ENCODE data around the gene CSK. TPM values are rescaled to one million over a fixed set of nuclear protein-coding genes. Genes with fewer than 3 reads are reported as not detected.

The CSK gene
- polyA plus RNA-seq, 3 donors, result 46.0 to 55.1 (median 47.9) TPM

DNA sequence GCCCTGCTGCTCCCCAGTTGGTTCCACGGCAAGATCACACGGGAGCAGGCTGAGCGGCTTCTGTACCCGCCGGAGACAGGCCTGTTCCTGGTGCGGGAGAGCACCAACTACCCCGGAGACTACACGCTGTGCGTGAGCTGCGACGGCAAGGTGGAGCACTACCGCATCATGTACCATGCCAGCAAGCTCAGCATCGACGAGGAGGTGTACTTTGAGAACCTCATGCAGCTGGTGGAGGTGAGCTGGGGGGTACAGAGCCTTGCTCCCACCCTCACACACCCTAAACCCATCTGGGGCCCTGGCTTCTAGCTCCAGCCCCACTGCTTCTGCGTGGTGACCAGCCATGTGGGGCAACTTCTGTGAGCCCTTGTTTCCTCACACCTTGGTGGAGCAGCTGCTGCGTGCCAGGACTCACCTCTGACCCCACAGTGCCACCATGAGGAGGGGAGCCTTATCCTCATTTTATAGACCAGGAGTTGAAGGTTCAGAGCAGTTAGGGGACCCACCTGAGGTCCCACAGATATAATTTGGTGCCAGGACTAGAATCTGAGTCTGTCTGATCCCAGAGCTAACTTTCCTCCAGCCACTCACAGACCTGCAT, 17.5 kb downstream of the CSK start:
- no peak for DNase-seq

GRCh38 chr15:74799856-74800558, 18.1 kb downstream of the CSK start:
- DNase-seq, result no peak

- no peak for DNase-seq
Observed at GRCh38 chr15:74800559-74801094, 18.7 kb downstream of the CSK start.

- no peak for DNase-seq
Observed at GRCh38 chr15:74801311-74801997, 19.6 kb downstream of the CSK start.

DNA sequence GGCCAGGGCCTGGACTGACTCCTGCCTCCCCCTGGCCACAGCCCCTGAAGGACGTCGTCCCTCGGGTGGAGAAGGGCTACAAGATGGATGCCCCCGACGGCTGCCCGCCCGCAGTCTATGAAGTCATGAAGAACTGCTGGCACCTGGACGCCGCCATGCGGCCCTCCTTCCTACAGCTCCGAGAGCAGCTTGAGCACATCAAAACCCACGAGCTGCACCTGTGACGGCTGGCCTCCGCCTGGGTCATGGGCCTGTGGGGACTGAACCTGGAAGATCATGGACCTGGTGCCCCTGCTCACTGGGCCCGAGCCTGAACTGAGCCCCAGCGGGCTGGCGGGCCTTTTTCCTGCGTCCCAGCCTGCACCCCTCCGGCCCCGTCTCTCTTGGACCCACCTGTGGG, 20.4 kb downstream of the CSK start:
- no peak for DNase-seq

- DNase-seq, result no peak
Observed at GRCh38 chr15:74802862-74803447, 21.1 kb downstream of the CSK start.

DNA sequence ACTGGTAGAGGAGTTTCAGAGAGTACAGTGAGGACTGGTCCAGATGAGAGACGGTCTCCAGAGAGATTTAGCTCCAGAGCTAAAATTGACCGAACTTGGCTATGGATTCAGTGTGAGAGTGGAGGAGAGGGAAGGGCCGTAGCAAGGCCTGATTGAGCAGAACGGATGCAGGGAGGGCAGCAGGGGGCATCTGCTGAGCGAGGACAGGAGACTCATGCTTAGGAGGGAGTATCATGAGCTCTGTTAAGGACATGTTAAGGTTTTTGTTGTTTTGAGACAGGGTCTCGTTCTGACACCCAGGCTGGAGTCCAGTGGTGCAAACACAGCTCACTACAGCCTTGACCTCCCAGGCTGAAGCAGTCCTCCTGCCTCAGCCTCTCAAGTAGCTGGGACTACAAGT, 23.1 kb downstream of the CSK start:
- no peak for DNase-seq

DNA sequence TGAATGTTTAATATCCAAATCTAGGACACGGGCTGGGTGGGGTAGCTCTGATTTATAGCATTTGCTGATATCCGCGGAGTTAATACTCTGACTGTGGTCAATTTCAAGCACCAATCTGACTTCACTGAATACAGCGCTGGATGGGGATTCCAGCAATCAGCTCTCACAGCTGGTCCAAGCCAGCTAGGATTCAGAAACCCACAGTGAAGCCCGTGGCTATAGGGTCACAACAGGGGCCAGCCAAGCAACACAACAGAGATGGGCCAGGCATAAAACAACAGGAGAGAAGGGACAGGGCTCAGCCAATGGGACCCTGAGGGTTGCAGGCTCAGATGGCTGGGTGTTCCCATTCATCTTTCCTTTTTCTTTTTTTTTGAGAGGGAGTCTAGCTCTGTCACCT, 25.4 kb downstream of the CSK start:
- DNase-seq, result no peak

DNA sequence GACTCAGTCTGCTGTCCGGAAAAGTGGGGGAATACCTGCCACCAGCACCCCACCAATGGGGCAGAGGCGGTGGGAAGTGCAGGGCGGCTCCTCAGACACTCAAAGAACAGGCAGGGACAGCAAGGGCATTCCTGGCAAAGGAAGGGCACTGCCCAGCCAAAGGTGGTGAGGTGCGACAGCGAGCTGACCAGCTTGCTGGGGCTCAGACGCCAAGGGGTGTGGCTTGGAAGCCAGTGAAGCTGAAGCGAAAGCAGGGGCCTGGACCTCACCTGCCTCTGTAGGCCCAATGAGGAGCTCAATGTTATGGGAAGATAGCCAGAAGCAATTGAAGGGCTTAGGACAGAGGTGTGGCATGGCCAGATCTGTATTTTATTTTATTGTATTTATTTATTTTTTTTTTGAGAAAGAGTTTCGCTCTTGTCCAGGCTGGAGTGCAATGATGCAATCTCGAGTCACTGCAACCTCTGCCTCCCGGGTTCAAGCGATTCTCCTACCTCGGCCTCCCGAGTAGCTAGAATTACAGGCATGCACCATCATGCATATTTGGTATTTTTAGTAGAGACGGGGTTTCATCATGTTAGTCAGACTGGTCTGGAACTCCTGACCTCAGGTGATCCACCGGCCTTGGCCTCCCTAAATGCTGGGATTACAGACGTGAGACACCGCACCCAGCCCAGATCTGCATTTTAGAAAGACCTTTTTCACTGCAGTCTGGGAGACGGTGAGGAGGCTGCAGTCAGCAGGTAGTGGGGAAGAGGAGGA, 26.4 kb downstream of the CSK start:
- no peak for DNase-seq

GRCh38 chr15:74808840-74809229, 27.0 kb downstream of the CSK start:
- no peak for DNase-seq

DNA sequence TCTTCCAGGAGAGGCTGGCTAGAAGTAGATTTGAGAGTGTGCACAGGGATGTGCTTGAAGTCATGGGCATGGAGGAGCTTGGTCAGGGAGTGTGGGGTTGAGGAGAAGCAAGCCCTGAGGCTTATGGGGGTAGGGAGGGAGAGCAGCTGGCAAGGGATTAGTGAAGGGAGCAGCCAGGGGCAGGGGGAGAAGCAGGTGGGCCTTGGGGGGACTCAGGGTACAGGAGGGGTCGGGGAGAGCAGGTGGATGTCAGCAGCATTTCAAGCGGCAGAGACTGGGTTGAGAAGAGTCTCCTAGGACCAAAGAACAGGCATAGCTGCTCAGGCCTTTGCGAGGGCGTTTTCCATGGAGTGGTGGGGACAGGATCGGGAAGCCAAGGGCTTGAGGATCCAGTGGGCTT, 27.4 kb downstream of the CSK start:
- no peak for DNase-seq

GRCh38 chr15:74809956-74810355, 28.1 kb downstream of the CSK start:
- DNase-seq, result no peak

DNA sequence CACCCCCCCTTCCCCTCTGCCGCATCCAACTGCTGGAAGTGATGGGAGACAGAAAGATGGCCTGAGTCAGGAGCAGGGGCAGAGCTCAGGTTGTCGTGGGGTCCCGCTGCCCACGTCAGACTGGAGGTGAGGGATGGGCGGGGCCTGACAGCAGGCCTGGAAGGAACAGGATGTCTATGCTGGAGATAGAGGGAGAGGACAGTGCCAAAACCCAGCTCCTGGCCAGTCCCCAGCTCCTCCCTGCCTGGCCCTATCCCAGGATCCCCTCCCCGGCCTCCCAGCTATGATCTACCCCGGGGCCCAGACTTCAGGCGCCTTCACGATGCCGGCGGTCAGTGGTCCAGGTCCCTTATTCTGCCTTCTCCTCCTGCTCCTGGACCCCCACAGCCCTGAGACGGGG, 30.7 kb downstream of the CSK start, which contains the start of gene LMAN1L:
TSS of gene LMAN1L (plus strand) at position 303 of the 400 bp plus-strand sequence. CDS start at position 323, 20 bp downstream.
- no peak for DNase-seq

GRCh38 chr15:74815121-74815934, 33.4 kb downstream of the CSK start:
- no peak for DNase-seq

DNA sequence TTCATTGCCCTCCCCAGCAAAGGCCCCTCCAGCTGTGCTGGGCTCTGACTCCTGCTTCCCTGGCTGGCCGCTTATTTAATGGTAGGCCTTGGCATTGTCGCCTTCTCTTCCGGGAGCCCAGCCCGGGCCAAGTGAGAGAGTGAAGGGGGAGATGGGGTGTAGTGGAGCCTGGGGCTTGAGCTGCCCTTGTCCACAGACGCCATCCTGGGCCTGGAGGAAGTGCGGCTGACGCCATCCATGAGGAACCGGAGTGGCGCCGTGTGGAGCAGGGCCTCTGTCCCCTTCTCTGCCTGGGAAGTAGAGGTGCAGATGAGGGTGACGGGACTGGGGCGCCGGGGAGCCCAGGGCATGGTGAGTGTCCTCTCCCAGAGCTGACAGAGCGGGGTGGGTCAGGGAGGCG, 34.1 kb downstream of the CSK start:
- DNase-seq, result no peak

DNA sequence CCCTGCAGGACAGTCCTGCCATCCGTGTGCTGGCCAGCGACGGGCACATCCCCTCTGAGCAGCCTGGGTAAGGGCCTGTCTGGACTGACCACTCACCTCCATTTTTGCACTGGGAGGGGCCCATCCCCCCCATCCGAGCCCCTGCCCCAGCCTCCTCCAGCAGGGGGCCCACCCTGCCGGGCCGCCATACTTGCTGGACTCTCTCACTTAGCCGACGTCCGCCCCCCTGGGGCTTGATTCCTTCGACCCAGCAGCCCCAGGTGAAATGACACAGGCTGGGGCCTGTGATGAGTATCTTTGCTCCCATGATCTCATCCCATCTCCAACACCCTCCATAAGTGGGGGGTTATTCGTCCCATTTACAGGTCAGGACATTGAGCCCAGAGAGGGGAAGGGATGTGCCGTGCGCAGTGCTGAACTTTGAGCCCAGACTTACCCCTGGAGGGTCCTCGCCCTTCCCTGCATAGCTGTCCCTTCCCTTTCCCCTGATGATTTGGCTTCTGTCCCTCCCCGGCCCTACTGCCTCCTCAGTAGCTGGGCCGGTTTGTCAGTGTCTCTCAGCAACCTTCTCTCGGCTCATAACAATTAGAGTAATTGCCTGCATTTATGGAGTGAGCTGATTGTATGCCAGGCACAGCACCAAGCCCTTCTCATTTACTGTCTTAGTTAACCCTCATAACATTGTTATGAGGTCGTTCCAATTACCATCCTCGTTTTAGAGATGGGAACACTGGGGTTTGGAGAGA, 34.9 kb downstream of the CSK start:
- no peak for DNase-seq

DNA sequence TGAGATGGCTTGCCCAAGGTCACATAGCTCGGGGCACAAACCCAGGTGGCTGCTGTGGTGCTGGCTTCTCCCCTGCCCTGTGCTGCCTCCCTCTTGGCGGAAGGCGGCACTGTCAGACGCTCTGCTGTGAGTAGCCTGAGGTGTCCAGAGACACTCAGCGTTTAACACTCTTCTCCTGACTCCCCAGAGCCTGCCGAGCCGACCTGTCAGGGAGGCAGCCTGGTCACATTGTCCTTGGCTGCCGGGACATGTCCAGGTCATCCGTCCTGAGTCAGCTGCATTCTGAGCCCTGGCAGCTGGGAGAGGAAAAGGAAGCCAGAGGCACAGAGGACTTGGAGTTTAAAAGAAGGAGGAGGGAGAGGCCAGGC, 35.5 kb downstream of the CSK start:
- DNase-seq, result no peak

- no peak for DNase-seq
Observed at GRCh38 chr15:74820056-74820455, 38.2 kb downstream of the CSK start.

DNA sequence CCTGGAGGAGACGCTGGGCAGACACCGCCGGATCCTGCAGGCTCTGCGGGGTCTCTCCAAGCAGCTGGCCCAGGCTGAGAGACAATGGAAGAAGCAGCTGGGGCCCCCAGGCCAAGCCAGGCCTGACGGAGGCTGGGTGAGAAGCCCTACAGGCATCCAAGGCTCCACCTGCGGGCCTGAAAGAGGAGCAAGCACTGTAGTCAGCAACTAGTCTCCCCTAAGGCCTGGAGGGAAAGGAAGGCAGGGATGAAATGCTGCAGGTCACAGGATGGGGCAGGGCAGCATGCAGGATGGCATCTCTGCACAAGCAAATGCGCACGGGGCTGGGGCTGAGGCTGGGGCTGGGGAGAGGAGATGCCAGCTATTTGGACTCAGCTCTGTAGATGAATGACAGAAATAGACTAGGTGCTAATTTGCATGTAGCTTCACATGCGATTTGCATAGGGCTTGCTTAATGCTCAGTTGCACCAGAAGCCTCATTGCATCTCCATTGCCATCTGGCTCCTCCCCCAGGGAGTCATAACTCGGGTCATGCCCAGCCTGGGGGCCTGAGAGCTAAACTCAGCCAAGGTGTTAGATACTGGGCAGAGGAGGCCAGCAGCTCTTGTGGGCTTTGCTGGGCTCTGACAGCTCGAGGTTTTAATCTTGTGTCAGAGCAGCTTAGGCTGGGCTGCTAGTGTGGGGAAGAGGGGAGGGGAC, 39.4 kb downstream of the CSK start:
- DNase-seq, result no peak

GRCh38 chr15:74821790-74822158, 39.9 kb downstream of the CSK start:
- DNase-seq, result no peak

Measured in renal pelvis (tissue), 4 donors.